ENCODE measurements around the gene TRIP10.

- TF ChIP-seq RAD21 (conservative IDR thresholded peaks at IDR 0.05) (no peak), POLR2AphosphoS5 (IDR thresholded peaks at IDR 0.05) (no peak), EP300 (conservative IDR thresholded peaks at IDR 0.05; ENCODE audit: poor library complexity, severe bottlenecking) (no peak)
Observed at GRCh38 chr19:6705931-6706632, 33.4 kb upstream of the TRIP10 start.
